Lung microvascular endothelial cell (primary cell): Measurements from ENCODE around the gene C6orf136. TPM values are rescaled to one million over a fixed set of nuclear protein-coding genes. Genes with fewer than 3 reads are reported as not detected.
A peak's percentile ranks its signal among the peaks of the same experiment; 100 is the strongest.

Source experiments
- DNase-seq, 2 donors: peaks; one replicate each; pipeline versions ENCODE4 v3.0.0 to v3.0.0-alpha.2; 2010; ENCODE audit warnings: low read depth in 2 of 2
- total RNA-seq: library from RNA; depleted of rRNA; stranded (reverse); fragments of >200 nt; gene quantifications from 2 replicates; pipeline ENCODE4 v1.2.1, GENCODE V29; 2014

The C6orf136 gene
- total RNA-seq, 1 donor from 2014 or later, result 5.6 TPM

DNA sequence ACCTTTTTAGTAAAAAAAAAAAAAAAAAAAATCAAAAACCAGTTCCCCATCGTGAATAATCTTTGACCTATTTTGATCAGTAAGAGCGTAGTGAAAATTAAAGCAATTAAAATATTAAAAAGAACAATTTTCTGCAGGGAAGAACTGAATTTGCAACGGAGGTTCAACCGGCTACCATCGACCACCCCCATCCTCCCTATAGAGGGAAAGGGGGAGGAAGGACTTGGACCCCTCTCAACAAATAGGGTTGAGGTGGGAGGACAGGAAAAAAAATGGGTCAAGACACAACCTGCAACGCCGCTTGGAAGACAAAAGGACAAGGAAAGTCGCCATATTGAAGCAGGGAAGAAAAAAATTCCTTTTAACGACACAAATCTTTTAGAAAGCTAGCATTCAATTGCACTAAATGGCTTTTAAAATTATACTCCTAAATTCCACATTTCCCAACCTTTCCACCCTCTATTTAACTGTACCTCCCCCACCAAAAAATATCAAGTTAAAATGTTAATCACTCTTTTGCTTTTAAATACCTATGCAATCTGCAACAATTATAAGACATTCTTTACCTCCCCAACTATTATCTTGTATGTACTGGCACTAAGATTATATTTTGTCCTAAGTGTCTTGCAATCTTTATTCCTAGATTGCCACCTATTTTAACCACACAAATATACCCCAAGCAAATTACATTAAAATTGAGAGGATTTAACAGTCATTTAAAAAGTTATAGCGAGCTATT, 31.5 kb upstream of the C6orf136 start:
- peak; percentile 60 to 84 for DNase-seq

DNA sequence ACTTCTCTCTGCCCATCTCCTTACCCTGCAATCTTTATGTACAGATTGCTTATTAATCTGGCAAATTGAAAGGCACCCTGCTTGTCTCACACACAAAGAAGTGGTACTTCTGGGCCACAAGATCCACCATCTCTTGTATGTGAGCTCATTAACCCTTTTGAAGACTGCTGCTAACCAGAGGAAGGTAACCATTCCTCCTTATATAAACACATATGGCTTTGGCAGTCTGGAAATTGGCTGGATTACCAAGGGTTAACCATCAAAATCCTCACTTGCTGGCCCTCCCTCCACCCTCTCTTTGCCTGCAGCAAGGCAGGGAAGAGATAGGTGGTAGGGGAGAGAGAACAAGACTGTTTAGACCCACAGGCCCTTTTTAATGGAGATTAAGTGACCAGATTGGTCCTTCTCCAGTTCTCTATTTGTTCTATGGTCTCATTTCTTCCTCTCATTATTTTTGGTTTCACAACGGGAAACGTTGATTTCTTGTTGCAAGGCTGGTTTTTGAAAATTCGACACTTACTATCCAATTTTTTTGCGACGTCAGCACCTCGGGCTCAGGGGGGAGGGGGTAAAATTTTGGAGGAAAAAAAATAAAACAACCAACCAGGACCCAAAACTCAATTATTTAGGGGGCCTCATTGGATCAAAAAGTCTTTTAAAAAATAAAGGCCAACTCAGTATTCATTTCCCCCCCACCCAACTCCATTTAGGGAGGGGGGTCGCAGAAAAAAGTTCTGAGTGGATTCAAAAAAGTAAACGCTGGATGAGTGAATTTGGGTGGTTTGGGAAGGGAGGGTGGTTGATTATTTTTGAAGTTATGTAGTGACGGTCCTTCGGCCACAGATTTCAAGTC, 30.7 kb upstream of the C6orf136 start:
- DNase-seq, result peak; percentile 21 to 26

DNA sequence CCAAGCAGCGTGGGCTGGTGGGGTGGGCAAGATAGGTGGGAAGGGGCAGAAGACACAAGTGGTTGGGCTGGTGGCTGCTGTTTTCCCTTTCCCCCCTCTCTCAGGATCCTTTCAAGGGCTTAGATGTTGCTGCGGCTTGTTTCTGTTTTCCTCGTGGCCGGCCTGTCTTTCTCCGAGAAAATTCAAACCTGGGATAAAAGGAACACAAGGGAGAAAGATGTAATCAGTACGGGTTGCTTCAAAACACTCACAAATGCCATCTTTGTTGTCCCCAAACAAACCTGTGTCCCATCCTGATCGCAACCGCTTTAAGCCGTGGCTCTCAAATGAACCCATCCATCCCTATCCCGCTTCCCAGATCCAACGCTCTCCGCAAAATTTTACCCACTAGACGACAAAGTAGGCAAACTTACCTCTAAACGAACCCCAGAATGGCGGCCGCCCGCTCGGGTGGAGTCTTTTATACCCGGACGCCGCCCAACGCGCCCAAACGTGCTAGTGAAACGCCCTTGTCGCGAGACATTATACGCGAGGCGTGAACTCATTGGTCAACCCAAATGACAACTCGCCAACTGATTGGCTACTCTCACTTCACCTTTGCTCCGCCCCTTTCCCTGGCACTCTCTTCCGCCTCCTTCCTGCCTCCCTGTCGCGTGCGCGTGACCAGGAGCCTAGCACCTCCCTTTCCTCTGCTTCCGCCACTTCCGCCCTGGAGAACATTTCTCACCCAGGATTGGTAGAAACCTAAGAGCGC, 29.9 kb upstream of the C6orf136 start, which contains the start of gene PPP1R10:
Gene PPP1R10, minus strand, starts transcription at position 433 of the 754 bp plus-strand sequence. CDS start 7,299 bp downstream, outside the sequence.
- DNase-seq, result peak; percentile 100

DNA sequence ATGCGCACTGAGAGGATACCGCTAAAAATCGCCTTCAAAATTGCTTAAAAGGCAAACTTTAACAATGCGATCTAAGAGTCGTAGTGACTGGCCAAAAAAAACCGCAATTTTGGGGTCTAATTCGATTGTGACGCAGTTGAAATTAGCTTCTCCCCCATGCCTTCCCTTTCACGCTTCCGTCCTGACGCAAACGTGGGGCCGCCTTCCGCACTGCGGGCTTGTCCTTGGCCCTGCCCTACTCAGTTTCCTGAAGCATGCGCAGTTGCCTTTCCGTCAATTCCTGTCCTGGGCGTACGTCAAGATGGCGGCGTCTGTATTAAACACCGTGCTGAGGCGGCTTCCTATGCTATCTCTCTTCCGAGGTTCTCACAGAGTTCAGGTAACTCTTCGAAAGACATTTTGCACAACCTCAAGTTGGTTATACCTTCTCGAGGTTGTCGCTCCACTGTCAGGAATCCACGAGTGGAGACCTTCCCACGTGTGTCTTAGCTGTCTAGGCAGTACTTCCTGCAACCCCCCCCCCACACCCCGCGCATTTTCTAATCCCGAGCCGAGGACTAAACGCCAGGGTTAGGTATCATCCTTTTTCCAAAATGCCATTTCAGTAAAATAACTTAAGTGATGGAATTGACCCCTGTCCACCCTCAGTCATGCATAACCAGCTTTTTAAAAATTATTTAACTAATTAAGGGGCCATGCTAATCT, 29.2 kb upstream of the C6orf136 start, which contains the start of gene MRPS18B:
Gene MRPS18B, plus strand, starts transcription at position 276 of the 705 bp plus-strand sequence. Its CDS starts 26 bp downstream, at position 302.
- DNase-seq, result peak; percentile 99

DNA sequence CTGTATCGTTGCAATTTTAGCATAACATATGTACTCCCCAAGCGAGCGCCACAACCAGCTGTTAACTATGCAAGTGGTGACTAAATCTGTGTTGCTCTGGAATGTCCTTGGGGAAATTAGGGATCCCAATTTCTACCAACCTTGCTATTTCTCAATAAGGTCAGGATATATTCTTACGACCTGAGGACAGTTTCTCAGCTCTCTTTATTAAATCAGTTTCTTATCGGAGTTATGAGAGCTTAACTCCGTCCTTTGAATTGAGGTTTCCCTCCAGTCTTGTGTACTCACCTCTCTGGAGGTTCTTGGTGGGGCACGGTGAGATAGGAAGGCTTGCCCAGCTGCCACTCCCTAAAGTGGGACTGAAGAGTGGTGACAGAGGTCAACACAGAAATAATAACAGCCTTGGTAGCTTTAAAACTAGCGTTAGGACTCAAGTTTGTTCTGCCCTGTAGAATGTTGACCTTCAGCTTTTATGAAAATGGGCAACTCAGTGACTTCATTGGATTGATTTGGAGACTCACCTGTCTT, 28.6 kb upstream of the C6orf136 start:
- no peak for DNase-seq

DNA sequence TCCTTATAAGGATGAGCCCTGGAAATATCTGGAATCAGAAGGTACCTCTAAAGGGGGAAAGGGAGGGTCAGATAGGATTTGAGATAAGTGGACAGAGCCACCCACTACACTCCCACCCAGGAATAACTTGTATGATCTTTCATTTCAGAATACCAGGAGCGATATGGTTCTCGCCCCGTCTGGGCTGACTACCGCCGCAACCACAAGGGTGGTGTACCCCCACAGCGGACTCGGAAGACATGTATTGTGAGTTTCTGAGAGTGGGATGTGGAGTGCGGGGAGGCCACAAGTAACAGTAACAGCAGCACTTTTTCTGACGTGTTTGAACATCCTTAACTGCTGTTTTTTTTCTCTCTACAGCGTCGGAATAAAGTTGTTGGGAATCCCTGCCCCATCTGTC, 27.4 kb upstream of the C6orf136 start:
- DNase-seq, result no peak

DNA sequence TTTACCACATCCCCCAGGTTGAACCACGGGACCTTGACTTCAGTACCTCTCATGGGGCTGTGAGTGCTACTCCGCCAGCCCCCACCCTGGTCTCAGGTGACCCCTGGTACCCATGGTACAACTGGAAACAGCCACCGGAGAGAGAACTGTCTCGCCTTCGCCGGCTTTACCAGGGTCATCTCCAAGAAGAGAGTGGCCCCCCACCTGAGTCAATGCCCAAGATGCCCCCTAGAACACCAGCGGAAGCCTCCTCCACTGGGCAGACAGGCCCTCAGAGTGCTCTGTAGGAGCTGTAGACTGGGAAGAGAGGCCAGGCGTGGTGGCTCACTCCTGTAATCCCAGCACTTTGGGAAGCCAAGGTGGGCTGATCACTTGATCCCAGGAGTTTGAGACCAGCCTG, 21.4 kb upstream of the C6orf136 start:
- DNase-seq, result no peak

DNA sequence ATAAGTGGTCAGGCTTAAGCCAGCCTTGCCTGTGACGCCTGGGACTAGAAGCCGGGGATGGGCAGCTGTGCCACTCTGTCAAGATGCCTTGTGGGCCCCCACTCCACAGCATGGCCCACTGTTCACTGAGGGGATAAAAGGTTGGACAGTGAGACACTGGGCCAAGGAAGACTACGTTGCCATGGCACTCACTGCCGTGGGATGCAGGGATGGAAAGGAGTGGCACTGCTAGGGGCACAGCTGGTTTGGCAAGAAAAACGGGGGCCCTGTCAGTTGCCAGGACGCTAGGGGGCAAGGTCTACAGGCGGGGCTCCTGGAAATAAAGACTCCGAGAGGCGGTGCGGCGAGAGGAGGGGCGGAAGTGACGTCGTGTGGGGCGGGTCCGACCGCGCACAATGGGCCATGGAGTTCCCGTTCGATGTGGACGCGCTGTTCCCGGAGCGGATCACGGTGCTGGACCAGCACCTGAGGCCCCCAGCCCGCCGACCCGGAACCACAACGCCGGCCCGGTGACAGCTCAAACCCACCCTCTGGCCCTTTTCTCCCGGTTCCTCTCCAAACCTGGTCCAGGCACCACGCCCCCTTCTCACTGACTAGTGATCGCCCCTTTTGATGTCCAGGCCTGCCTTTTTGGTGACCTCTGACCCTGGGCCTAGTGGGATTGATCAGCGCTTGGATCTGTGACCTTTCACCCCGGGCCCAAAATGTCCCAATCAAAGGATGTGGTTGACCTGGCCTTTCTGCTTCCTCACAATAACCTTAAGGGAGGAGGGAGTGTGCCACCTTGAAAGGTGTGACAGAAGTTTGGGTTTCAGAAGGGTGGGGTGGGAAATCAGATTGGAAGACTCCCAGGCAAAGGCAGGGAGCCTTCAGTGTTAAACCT, 20.2 kb upstream of the C6orf136 start, which contains the start of gene ATAT1:
Gene ATAT1, plus strand, starts transcription at position 391 of the 883 bp plus-strand sequence.
- DNase-seq, result peak; percentile 84 to 90

DNA sequence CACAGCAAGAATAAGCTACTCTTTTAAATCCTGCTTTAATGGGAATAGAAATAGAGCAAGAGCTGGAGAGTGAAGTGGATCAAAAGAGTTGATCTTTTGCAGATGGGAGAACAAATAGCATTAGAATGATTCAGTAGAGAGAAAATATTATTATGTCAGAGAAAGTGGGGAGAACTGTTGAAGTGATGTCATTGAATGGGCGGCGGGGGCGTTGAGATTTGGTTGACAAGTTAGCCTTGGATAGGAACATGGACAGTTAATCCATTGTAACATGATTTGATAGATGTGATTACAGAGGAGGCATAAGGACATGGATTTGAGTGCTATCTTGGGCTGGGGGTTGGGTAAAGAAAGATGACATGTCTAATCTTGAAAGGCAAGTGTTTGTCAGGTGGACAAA, 11.1 kb upstream of the C6orf136 start:
- no peak for DNase-seq

DNA sequence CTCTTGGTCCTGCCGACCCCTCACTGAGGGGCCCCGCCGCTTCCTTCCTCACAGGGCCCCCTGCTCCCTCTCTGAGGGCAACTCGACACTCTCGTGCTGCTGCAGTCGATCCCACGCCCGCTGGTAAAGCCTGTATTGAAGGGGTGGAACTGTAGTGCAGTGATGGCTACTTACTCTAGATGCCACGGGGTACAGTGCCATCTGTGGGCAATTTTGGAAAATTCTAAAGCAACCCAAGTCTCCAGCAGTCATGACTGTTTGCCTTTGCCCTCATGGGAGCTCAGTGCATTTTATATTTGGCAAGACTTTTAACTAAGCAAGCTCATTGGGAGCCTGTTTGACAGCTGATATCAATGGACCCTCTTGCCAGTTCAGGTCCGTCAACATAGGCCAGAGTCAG, 6.5 kb upstream of the C6orf136 start:
- DNase-seq, result no peak

DNA sequence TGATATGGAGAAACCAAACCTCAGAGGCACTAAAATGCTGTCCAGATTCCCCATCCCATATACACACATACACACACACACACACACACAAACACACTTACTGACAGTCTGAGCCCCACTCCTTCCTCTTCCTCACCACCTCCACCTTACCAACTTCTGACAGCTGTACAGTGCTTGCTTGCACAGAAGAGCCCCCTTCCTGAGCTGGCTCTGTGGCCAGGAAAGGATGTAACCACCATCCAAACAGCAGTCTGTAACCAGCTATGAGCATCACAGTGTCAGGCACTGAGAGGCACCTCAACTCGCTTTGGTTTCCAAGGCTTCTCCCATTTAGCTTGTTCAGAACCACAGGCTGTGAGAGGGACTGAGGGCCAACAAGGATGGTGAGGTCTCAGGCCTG, 5.9 kb upstream of the C6orf136 start:
- no peak for DNase-seq

DNA sequence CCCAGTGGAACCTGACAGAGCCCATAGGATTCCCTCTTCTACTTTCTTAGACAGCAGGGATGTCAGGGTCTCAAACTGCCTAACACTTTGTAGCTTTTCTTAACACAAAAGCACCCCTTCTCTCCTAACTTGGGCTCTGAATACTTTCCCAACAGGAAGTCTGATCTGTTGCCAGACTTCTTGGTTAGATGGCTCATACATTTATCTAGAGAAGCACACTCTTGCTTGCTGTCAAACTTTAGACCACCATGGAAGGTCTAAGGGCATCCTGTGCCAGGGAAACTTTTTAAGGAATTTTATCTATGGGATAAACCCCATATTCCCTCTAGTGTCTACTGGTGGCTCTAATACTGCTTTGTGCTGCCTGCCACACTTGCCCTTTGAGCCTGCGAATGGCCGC, 3.3 kb upstream of the C6orf136 start:
- DNase-seq, result peak in 1 of 2 donors; percentile 15

DNA sequence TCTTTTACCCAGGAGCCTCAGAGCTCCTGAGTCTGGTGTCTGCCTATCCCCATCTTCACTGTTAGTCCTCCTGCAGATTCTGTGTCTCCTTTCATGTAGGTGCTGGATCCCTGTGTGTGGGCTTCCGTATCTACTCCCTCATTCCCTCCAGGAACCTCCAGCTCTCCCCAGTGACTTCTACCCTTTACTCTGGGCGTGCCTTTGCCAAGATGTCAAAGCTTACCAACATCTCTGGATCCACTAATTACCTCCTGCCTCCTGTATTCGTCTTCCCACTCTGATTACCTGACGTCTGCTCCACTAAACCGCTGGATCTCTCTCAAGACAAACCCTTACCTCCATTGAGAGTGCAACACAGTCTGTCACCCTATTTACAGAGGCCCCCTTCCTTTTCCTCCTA, 2.2 kb upstream of the C6orf136 start:
- no peak for DNase-seq

DNA sequence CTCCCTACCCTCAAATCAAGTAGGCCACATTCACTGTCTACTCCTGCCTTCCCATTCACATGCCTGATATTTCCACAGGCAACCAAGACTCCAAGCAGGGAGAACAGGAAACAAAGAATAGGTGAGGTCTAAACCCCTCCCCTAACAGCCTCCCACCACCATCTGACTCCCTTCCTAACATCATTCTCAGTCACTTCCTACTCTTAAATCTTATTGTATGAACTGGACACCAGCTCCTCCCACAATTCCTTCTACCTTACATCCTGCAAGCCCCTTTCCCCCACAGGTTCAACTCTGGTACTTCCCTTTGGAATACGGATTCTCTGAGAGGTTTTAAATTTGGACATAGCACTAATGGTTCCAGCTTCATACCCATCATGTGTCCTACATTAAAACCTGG, 944 bp upstream of the C6orf136 start:
- no peak for DNase-seq

DNA sequence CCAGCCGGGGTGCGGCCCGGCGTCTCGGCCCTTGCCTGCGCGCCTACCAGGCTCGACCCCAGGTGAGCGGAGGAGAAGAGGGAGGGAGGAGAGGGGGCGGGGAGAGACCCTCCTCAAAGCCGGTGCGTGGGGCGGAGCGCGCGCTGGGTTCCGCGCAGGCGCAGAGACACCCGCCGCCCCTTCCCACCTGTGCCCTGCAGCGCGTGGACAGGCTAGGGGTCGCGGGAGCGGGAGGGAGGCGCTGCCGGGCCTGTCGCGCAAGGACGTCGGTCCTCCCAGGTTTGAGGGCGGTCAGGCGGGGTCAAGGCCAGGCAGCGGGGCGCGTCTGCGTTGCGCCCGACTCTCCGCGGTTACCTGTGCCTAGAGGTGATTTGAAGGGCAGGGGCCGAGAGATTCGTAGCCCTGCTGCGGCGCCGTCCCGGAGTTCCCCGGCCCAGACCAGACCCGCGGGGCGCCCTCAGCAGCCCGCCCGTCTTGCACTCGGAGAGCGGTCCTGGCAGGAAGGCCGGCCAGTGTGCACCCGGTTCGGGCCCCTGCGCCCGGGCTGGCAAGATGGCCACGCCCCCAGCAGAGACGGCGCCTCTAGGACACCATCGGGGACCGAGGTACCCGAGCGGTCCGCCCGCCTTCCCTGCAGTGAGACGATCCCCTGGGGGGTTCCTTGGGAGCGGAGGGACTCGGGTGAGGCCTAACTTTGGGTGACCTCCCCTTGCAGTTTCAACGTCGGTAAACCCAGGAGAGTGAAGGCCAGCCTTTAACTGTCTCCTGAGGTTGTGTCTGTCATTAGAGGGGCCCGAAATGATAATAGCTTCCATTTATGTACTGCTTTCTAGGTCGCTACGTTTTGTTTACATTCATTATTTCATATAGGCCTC, 546 bp downstream of the C6orf136 start:
- peak; percentile 65 to 77 for DNase-seq

DNA sequence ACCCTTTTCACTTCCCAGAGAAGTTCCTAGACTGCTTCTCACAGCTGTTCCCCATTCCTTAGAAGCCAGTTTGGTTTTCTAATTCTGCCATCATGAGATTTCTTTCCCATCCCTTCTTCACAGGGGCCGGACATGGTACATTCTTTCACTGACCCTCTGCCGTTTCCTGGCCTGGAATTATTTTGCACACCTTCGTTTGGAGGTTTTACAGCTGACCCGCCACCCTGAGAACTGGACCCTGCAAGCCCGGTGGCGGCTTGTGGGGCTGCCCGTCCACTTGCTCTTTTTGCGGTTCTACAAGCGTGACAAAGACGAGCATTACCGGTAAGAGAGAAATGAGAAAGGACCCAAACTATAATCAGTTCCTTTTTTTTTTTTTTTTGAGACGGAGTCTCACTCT, 4.2 kb downstream of the C6orf136 start:
- DNase-seq, result no peak

DNA sequence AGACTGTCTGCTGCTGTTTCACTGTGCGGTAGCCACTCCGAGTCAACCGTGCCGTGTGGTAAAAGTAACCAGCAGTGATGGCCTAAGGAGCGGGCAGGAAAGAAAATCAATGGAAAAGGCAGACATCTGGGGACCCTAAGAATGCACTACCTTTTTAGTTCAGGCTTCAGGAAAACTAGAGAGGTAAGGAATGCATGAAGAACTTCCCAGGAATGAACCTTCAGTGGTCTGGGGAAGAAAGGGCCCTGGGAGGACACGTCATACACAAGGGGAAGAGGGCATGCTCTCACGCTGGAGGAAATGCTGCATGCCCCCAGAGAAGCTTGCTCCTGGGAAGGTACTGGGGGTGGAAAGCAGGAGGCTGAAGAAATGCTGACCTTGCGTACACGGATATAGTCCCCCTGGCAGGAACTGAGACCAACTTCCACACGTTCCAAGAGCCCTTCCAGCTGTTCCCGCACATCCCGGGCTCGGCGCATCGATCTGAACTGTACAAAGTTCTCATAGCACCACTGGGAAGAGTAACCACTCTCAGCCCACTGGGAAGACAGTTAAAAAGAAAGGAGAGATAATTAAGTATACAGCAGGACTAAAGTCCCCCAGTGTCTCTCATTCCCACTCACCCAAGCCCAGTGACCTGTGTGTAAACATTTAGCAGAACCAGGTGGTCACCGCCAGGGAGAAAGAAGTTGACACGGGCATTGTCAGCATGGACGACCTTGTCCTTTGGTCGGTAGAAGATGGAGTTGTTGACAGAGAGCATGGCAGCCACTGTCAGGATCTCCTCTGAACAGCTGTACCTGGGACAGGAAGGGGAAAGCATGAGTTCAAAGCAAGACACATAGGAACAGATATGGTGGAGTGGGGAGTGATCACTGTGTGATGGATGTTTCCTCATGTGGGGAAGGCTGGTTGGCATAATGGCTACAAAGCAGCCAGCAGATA, 8.1 kb downstream of the C6orf136 start:
- no peak for DNase-seq

DNA sequence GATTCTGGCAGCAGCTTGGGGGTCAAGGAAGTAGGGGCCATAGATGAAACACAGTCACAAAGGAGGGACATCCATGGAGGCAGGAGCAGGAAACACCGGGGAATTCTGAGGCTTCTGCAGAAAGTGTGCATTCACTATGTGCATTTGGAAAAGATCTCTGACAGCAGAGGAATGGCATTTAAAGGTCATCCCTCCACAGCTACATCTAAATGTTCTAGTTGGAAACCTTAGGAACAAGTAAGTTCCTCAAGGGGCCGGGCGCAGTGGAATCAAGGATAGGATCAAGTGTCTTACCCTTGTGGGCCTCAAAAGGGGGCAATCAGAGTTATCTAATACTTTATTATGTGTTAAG, 8.8 kb downstream of the C6orf136 start:
- DNase-seq, result no peak
